Ovary (tissue), 9 donors: ENCODE results near the gene CGB2. TPM values are rescaled to one million over a fixed set of nuclear protein-coding genes. Genes with fewer than 3 reads are reported as not detected.
"Not testable (repeated sequence)": the region's sequence is repeated elsewhere in the genome, so short reads cannot be mapped to it uniquely, and the experiment has no call there.

Experiments used
- DNase-seq, 5 donors: peaks; one replicate each; pipeline ENCODE4 v3.0.0-alpha.2; 2019 to 2020
- H3K27ac ChIP-seq, 2 donors: fragments of 200-600 bp; one replicate each; pipeline versions ENCODE4 v1.5.1 to v1.8.0; 2019 to 2022
- H3K27me3 ChIP-seq: fragments of 200-600 bp; one replicate; pipeline ENCODE4 v1.8.0; 2022
- H3K36me3 ChIP-seq: fragments of 200-600 bp; sonication (generic); one replicate; pipeline ENCODE4 v1.5.1; 2019
- H3K4me1 ChIP-seq: one replicate; pipeline ENCODE4 v1.8.1; 2013; ENCODE audit warnings: mild to moderate bottlenecking, moderate library complexity; ENCODE audit not compliant: insufficient read depth
- H3K4me3 ChIP-seq: fragments of 200-600 bp; sonication (generic); one replicate; pipeline ENCODE4 v1.5.1; 2017
- H3K9me3 ChIP-seq, 2 donors: fragments of 200-600 bp in 1 of 2; sonication (generic) in 1 of 2; one replicate each; pipeline versions ENCODE4 v1.5.1 to v1.8.1; 2013 to 2019; ENCODE audit warnings: mild to moderate bottlenecking in 1 of 2, moderate library complexity in 1 of 2
- EP300 ChIP-seq: sonication (generic); formaldehyde crosslinking; IDR thresholded peaks from one replicate; pipeline ENCODE4 v1.6.1; 2017; ENCODE audit warnings: antibody characterized with exemption
- POLR2A ChIP-seq: fragments of 450-650 bp; IDR thresholded peaks from one replicate; pipeline ENCODE4 v1.6.1; 2017; ENCODE audit warnings: antibody characterized with exemption, mild to moderate bottlenecking, moderate library complexity
- WGBS, 3 donors: extraction: QIAGEN DNeasy Blood & Tissue Kit in 1 of 3; methylation state at CpG; one replicate each; pipeline versions ENCODE4 v1.1.5 to v1.1.7; 2013 to 2017; 5-methylcytosine and 5-hydroxymethylcytosine counted together
- intact Hi-C, 4 donors: fragments of 100-400 bp; cut with DNase I; formaldehyde crosslinking; loops; one replicate each; pipeline versions ENCODE4 v1.11.0 to v1.15.1; 2022 to 2023
- polyA plus RNA-seq, 2 donors: library from polyadenylated mRNA; stranded (reverse); fragments of 200-250 nt in 1 of 2; fragments of 350-450 nt in 1 of 2; fragmentation: Illumina TruSeq in 1 of 2; extraction: RNeasy Lipid Tissue Mini Kit (QIAGEN cat#74804) in 1 of 2; gene quantifications; one replicate each; pipeline ENCODE4 v1.2.3, GENCODE V29; 2013 to 2014
- total RNA-seq, 7 donors: library from RNA; depleted of rRNA in 2 of 7; stranded (reverse); fragments of >200 nt in 2 of 7; fragmentation: NEBNext Ultra II Directional in 3 of 7; extraction: Animal tissue kit (Norgen Biotek cat#: 25700) in 3 of 7; gene quantifications; one replicate each; pipeline versions ENCODE4 v1.1.0 to v1.2.4, GENCODE V29; 2016 to 2023
- TF ChIP-seq, protein P1 (sequence below), 3 donors: fragments of 450-650 bp in 2 of 3; fragments of 200-600 bp in 1 of 3; IDR thresholded peaks; one replicate each; pipeline versions ENCODE4 v1.5.1 to v1.8.0; 2016 to 2022; ENCODE audit warnings: antibody characterized with exemption in 3 of 3, mild to moderate bottlenecking in 1 of 3
- donor health status: DM: no; HTN: no; CAD: no; lungs with moderate emphysema.
- donor health status: DM: no; HTN: no; CAD: no.
- donor health status: Bipolar disorder and iron deficiency.
- donor health status: DM: yes; HTN: yes; CAD: no.
- donor health status: DM: no; HTN: no; CAD: no.
- donor health status: DM: yes; HTN: yes; CAD: no.

CGB2 gene
- total and polyA plus RNA-seq, 9 donors, result not detected

DNA sequence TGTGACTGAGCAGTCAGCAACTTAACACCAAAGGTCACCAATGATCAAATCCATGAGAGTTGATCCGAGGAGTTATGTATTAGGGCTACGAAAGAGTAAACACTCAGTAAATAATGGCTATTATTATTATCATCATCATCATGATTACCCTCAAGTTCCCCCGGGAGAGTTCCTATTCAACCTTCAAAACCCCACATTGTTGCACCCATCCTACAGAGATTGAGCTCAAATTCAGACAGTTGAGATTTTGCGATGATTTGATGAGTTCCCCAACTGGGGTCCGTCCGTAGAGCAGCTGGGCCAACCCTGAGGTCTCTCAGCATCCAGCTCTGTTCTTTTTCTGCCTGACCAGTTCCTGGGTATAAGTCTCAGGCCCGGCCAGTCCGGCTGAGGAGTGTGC, 6.4 kb downstream of the CGB2 start:
- intact Hi-C loops, H3K9me3 ChIP-seq, H3K4me3 ChIP-seq, H3K27ac ChIP-seq, DNase-seq, H3K4me1 ChIP-seq, H3K36me3 ChIP-seq, H3K27me3 ChIP-seq: not testable (repeated sequence)
- 85 to 88% (median 85%) methylated on average over 7 to 8 of the region's 8 CpGs for WGBS, 3 donors

DNA sequence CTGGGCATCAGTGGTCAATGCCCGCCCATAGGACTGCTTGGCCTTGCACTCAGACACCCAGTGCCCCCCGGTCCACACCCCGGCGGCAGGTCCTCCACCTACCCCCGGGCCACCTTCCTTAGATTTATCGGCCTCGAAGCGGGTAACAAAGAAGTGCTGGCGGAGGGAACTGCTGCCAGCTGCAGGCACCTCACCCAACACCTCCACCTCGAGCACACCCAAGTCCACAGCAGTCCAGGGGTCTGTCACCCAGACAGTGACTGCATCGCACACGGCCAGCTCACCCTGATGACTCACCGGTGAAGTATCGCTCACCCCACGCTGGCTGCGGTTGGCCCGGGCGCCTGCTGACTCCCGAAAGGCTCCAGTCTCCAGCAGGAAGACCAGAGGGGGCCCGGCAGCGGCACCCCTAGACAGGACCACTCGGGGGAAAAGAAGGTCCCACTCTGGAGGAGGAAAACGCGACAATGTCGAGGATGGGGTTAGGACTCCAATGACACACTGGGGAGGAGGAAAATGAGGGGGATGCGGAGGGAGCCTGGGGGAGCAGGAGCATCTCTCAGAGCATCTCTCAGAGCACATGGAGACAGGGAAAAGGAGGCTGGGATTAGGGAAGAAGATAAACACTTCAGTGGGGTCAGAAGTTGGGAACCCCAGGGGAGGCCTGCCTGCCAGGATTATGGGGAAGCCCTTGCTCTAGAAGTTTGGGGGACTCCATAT, 7.0 kb downstream of the CGB2 start:
- DNase-seq, intact Hi-C loops, H3K27ac ChIP-seq, H3K4me3 ChIP-seq, H3K36me3 ChIP-seq, H3K9me3 ChIP-seq, H3K4me1 ChIP-seq, H3K27me3 ChIP-seq: not testable (repeated sequence)
- WGBS, 3 donors, result 83 to 89% (median 83%) methylated on average over 26 of the region's 26 CpGs

DNA sequence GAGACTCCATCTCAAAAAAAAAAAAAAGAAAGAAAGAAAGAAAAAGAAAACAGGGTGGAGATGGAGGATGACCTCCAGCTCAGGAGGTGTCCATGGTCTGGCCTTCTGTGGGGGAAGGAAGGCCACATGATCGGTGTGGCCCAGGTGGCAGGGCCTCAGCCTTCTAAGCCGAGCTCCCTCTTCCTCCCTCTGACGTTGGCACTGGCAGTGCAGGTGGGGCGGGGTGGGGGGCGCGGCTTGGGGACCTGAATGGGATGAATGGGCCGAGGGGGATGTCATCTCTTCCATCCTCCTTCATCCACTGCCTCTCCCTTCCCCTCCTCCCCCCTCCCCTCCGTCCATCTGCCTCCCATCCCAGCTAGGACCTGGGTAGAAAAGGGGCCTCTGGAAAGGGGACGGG, 8.0 kb downstream of the CGB2 start:
- intact Hi-C loops, H3K27ac ChIP-seq, H3K4me1 ChIP-seq, H3K9me3 ChIP-seq, H3K27me3 ChIP-seq, H3K4me3 ChIP-seq, DNase-seq, H3K36me3 ChIP-seq: not testable (repeated sequence)
- WGBS, 3 donors, result 55 to 69% (median 66%) methylated on average over 9 of the region's 9 CpGs

DNA sequence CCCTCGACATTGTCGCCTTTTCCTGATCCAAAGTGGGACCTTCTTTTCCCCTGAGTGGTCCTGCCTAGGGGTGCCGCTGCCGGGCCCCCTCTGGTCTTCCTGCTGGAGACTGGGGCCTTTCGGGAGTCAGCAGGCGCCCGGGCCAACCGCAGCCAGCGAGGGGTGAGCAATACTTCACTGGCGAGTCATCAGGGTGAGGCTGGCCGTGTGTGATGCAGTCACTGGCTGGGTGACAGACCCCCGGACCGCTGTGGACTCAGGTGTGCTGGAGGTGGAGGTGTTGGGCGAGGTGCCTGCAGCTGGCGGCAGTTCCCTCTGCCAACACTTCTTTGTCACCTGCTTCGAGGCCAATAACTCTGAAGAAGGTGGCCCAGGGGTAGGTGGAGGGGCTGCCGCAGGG, 10.5 kb downstream of the CGB2 start:
- no peak for DNase-seq

GRCh38 chr19:49042666-49043065, 11.0 kb downstream of the CGB2 start:
- intact Hi-C loops, result not testable (repeated sequence)

More for the DNA sequence above, 10.5 kb downstream of the CGB2 start:
- 75 to 80% (median 79%) methylated on average over 13 to 17 of the region's 17 CpGs for WGBS, 3 donors
- Histone ChIP-seq H3K36me3 (no peaks in the 10 kb centered on the region), H3K9me3 (no peaks in the 10 kb centered on the region), H3K4me3 (no peak overlapping the region), H3K27ac (no peak overlapping the region), H3K27me3 (no peaks in the 10 kb centered on the region), H3K4me1 (no peaks in the 10 kb centered on the region)
- no peak for TF ChIP-seq POLR2A
- TF ChIP-seq EP300, result no peak
- TF ChIP-seq, protein P1, sequence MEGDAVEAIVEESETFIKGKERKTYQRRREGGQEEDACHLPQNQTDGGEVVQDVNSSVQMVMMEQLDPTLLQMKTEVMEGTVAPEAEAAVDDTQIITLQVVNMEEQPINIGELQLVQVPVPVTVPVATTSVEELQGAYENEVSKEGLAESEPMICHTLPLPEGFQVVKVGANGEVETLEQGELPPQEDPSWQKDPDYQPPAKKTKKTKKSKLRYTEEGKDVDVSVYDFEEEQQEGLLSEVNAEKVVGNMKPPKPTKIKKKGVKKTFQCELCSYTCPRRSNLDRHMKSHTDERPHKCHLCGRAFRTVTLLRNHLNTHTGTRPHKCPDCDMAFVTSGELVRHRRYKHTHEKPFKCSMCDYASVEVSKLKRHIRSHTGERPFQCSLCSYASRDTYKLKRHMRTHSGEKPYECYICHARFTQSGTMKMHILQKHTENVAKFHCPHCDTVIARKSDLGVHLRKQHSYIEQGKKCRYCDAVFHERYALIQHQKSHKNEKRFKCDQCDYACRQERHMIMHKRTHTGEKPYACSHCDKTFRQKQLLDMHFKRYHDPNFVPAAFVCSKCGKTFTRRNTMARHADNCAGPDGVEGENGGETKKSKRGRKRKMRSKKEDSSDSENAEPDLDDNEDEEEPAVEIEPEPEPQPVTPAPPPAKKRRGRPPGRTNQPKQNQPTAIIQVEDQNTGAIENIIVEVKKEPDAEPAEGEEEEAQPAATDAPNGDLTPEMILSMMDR (IDR thresholded peaks at IDR 0.05), result no peak
- intact Hi-C loops, result no loop called here

GRCh38 chr19:49043548-49043947, 11.9 kb downstream of the CGB2 start, which contains the start of gene CGB5:
TSS of gene CGB5 (plus strand) at chr19:49043848. CDS start at chr19:49044210, 362 bp downstream.
- H3K27ac ChIP-seq, intact Hi-C loops, H3K9me3 ChIP-seq, H3K36me3 ChIP-seq, DNase-seq, H3K4me3 ChIP-seq, H3K4me1 ChIP-seq, H3K27me3 ChIP-seq: not testable (repeated sequence)
- WGBS, 3 donors, result 66 to 71% (median 70%) methylated on average over 14 to 15 of the region's 15 CpGs

More at GRCh38 chr19:49042666-49043065, 11.0 kb downstream of the CGB2 start:
- not testable (repeated sequence) for H3K9me3 ChIP-seq, H3K27me3 ChIP-seq, H3K27ac ChIP-seq, H3K4me1 ChIP-seq, H3K36me3 ChIP-seq, DNase-seq, H3K4me3 ChIP-seq
- WGBS, 3 donors, result 63 to 87% (median 80%) methylated on average over 3 to 4 of the region's 4 CpGs

DNA sequence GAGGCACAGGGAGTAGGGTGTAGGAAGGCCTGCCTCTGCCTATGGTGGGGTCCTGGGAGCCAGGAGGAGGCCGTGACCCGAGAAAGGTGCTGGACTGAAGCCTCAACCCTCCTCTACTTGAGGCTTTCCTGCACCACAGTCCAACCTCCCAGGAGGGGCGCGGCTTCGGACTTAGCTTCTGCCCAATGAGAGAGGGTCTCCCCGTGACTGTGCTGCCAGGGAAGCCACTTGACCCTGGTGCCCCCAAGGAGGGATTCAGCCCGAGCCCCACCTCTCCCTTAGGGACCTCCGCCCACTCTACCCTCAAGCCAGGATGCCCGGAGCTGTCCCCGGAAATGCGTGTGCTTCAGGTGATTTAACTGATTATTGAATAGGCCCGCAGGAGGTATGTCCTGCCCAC, 17.3 kb downstream of the CGB2 start, which contains the start of gene CGB8:
Gene CGB8, minus strand, starts transcription at position 101 of the 400 bp plus-strand sequence. CDS start 372 bp downstream, outside the sequence.
- 59 to 72% (median 70%) methylated on average over 6 to 12 of the region's 12 CpGs for WGBS, 3 donors
- H3K27ac ChIP-seq, intact Hi-C loops, H3K4me3 ChIP-seq, DNase-seq, H3K36me3 ChIP-seq, H3K4me1 ChIP-seq, H3K9me3 ChIP-seq, H3K27me3 ChIP-seq: not testable (repeated sequence)

DNA sequence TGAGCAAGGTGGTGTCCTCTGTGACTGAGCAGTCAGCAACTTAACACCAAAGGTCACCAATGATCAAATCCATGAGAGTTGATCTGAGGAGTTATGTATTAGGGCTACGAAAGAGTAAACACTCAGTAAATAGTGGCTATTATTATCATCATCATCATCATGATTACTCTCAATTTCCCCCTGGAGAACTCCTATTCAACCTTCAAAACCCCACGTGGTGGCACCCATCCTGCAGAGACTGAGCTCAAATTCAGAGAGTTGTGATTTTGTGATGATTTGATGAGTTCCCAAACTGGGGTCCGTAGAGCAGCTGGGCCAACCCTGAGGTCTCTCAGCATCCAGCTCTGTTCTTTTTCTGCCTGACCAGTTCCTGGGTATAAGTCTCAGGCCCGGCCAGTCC, 18.1 kb downstream of the CGB2 start:
- DNase-seq, H3K27ac ChIP-seq, H3K9me3 ChIP-seq, H3K4me3 ChIP-seq, H3K27me3 ChIP-seq, H3K4me1 ChIP-seq, intact Hi-C loops, H3K36me3 ChIP-seq: not testable (repeated sequence)
- WGBS, 3 donors, result 69 to 83% (median 71%) methylated on average over 3 of the region's 4 CpGs

DNA sequence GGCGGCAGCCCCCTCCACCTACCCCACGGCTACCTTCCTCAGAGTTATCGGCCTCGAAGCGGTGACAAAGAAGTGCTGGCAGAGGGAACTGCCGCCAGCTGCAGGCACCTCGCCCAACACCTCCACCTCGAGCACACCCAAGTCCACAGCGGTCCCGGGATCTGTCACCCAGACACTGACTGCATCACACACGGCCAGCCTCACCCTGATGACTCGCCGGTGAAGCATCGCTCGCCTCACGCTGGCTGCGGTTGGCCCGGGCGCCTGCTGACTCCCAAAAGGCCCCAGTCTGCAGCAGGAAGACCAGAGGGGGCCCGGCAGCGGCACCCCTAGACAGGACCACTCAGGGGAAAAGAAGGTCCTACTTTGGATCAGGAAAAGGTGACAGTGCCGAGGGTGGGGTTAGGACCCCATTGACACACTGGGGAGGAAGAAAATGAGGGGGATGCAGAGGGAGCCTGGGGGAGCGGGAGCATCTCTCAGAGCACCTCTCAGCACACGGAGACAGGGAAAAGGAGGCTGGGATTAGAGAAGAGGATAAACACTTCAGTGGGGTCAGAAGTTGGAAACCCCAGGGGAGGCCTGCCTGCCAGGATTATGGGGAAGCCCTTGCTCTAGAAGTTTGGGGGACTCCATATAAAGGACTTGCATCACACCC, 18.8 kb downstream of the CGB2 start:
- H3K4me1 ChIP-seq, H3K27me3 ChIP-seq, H3K4me3 ChIP-seq, H3K27ac ChIP-seq, H3K36me3 ChIP-seq, DNase-seq, H3K9me3 ChIP-seq, intact Hi-C loops: not testable (repeated sequence)
- 71 to 78% (median 76%) methylated on average over 24 of the region's 24 CpGs for WGBS, 3 donors
